IPS DF 4.7 (cell line): Measurements from ENCODE around the gene SEPTIN8.

Experiments
- DNase-seq: peaks from one replicate; pipeline ENCODE4 v3.0.0-alpha.2; 2013; ENCODE audit warnings: low spot score; ENCODE audit errors: extremely low read depth

The SEPTIN8 gene

GRCh38 chr5:132750471-132751230 lies 26.4 kb downstream of the SEPTIN8 start:
- no peak for DNase-seq

GRCh38 chr5:132749506-132749905 lies 27.5 kb downstream of the SEPTIN8 start:
- DNase-seq = no peak

- no peak for DNase-seq
Measured at GRCh38 chr5:132748522-132749000, 28.5 kb downstream of the SEPTIN8 start.

- no peak for DNase-seq
Measured at GRCh38 chr5:132747616-132748440, 29.2 kb downstream of the SEPTIN8 start.

- no peak for DNase-seq
Measured at GRCh38 chr5:132746954-132747615, 30.0 kb downstream of the SEPTIN8 start, which contains the start of gene CCNI2. CCNI2 (plus strand) TSS chr5:132747426; CDS start chr5:132747496, 70 bp downstream.

GRCh38 chr5:132746592-132746953 lies 30.5 kb downstream of the SEPTIN8 start:
- DNase-seq = no peak

- DNase-seq = no peak
Measured at GRCh38 chr5:132744659-132745058, 32.4 kb downstream of the SEPTIN8 start.

GRCh38 chr5:132742626-132743025 lies 34.4 kb downstream of the SEPTIN8 start:
- no peak for DNase-seq

- DNase-seq = no peak
Measured at GRCh38 chr5:132742158-132742557, 34.9 kb downstream of the SEPTIN8 start.

- DNase-seq = no peak
Measured at GRCh38 chr5:132739232-132739631, 37.8 kb downstream of the SEPTIN8 start.

- DNase-seq = no peak
Measured at GRCh38 chr5:132737982-132738681, 38.9 kb downstream of the SEPTIN8 start.

- peak; percentile 90 for DNase-seq
Measured at GRCh38 chr5:132736853-132737833, 39.9 kb downstream of the SEPTIN8 start, which contains the start of gene KIF3A. KIF3A (minus strand) TSS chr5:132737546; CDS start chr5:132737419, 127 bp downstream.

GRCh38 chr5:132734687-132735086 lies 42.4 kb downstream of the SEPTIN8 start:
- no peak for DNase-seq

- DNase-seq = no peak
Measured at GRCh38 chr5:132733499-132734148, 43.4 kb downstream of the SEPTIN8 start.

- DNase-seq = no peak
Measured at GRCh38 chr5:132729896-132730295, 47.1 kb downstream of the SEPTIN8 start.

GRCh38 chr5:132725745-132726144 lies 51.3 kb downstream of the SEPTIN8 start:
- DNase-seq = no peak

- DNase-seq = no peak
Measured at GRCh38 chr5:132718544-132719312, 58.3 kb downstream of the SEPTIN8 start.

GRCh38 chr5:132714456-132715307 lies 62.4 kb downstream of the SEPTIN8 start:
- no peak for DNase-seq
